ENCODE data around the gene CELA2B.
"Not testable (repeated sequence)": the region's sequence is repeated elsewhere in the genome, so short reads cannot be mapped to it uniquely, and the experiment has no call there.

The CELA2B gene

GRCh38 chr1:15469361-15469760, 6.5 kb upstream of the CELA2B start:
- DNase-seq (ENCODE audit: low read depth) = no peak

DNA sequence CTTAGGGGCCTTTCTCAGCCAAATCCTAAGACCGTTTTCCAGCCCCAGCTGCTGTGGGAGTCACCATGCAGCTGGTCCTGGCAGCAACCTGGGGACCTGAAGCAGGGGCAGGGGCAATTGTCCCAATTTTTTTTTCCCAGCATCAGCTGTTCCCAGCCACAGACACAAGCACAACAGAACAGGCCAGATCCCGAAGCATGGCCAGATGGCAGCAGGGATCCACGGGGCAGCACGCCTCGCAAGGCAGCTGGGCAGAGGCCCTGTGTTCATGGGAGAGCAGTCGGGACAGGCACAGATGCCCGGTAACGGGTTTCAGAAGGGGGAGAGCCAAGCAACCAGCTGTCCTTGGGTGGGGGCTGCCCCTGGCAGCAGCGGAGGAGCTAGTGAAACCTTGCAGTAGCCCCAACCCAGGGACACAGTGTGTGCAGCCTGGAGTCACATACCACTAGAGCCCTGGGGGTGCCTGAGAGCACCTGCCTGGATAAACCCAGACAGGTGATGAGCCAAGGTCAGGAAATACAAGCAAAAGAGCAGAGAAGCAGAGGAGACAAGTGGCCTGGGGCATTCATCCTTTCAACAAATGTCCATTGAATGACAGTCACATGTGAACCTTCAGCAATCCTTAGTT, 6.0 kb upstream of the CELA2B start:
- DNase-seq (ENCODE audit: low read depth) = not testable (repeated sequence)

GRCh38 chr1:15471067-15471466, 4.8 kb upstream of the CELA2B start:
- not testable (repeated sequence) for DNase-seq (ENCODE audit: low read depth)

- DNase-seq (ENCODE audit: low read depth) = not testable (repeated sequence)
Observed at GRCh38 chr1:15471723-15472122, 4.2 kb upstream of the CELA2B start.

DNA sequence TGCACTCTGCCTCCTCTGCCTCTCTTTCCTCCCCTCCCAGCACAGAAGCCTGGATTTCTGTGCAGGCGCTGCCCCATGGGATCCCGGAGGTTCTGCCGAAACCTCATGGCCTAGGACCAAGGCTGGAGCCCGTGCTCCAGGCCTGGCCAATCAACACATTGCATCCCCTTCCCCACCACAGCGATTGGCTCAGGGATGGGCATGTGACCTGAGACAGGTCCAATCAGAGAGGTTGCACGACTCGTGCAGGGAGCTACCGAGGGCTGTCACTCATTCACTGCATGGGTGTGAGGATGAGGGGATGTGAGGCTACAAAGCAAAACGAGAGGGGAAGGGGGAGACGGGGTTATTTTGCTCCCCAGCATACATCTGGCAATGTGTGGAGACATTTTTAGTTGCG, 3.3 kb upstream of the CELA2B start:
- DNase-seq (ENCODE audit: low read depth) = no peak

GRCh38 chr1:15476927-15477326, 1.0 kb downstream of the CELA2B start:
- DNase-seq (ENCODE audit: low read depth) = no peak

DNA sequence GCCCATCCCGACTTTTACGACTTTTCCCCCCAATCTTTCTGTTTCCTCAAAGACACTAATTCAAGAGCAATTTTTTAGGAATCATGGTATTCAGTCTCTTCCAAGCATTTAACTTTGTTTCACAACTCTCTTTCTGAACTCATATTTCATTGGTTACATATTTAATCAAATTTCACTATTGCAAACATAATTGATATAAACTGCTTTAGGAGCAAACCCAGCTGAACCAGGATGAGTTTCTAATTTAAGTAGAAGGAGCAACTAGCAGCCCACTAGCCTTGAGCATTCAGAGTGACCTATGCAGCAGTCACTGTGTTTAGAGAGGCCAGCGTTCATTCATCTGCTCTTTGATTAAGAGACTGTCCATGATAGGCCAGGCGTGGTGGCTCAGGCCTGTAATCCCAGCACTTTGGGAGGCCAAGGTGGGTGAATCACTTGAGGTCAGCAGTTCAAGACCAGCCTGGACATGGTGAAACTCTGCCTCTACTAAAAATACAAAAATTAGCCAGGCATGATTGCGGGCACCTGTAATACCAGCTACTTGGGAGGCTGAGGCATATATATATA, 1.8 kb downstream of the CELA2B start:
- no peak for DNase-seq (ENCODE audit: low read depth)

DNA sequence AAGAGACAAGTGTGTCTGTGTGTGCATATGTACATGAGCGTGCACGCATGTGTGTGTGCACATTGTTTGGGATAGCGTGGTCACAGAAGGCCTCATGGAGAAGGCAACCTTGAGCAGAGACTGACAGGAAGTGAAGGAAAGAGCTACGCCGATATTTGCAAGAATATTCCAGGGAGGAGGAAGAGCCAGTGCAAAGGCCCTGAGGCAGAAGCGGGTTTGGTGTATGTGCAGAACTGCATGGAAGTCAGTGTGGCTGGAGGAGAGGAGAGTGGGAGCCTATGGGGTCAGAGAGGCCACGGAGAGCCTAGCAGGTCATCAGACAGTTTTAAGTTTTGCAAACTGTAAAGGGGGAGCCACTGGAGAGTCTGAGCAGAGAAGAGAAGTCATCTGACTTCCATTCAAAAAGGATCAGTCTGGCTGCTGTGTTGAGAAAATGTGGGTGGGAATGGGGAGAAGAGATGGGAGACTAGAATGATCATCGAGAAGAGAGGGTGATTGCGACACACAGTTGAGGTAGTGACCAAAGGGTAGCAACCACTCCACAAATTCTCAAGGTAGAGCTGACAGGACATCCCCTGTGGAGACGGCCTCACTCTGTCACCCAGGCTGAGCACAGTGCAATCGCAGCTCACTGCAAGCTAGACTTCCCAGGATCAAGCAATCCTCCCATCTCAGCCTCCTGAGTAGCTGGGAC, 3.9 kb downstream of the CELA2B start:
- DNase-seq (ENCODE audit: low read depth) = no peak

DNA sequence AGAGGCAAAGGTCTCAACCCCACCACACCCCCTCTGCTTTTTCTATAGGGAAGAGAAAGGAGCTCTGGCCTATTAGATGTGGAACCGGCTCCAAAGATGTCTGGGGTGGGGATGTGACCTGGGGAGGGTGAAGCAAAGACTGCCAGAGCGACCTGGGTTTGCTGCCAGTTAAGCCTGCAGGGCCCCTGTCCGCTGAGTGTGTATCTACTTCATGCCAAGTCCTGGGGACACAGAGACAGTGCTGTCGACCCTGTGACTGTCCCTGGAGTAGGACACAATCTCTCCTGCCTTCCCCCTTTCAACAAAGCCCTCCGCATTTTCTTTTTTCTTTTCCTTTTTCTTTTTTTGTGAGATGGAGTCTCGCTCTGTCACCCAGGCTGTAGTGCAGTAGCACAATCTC, 6.6 kb downstream of the CELA2B start:
- DNase-seq (ENCODE audit: low read depth) = not testable (repeated sequence)

GRCh38 chr1:15482983-15483543, 7.2 kb downstream of the CELA2B start:
- not testable (repeated sequence) for DNase-seq (ENCODE audit: low read depth)

- DNase-seq (ENCODE audit: low read depth) = no peak
Observed at GRCh38 chr1:15483971-15484370, 8.1 kb downstream of the CELA2B start.

- not testable (repeated sequence) for DNase-seq (ENCODE audit: low read depth)
Observed at GRCh38 chr1:15484443-15484842, 8.5 kb downstream of the CELA2B start.

- DNase-seq (ENCODE audit: low read depth) = no peak
Observed at GRCh38 chr1:15485636-15486035, 9.7 kb downstream of the CELA2B start.

- DNase-seq (ENCODE audit: low read depth) = not testable (repeated sequence)
Observed at GRCh38 chr1:15486844-15487610, 11.1 kb downstream of the CELA2B start.

GRCh38 chr1:15488371-15488770, 12.5 kb downstream of the CELA2B start:
- DNase-seq (ENCODE audit: low read depth) = no peak

- DNase-seq (ENCODE audit: low read depth) = no peak
Observed at GRCh38 chr1:15489052-15489736, 13.3 kb downstream of the CELA2B start.

- not testable (repeated sequence) for DNase-seq (ENCODE audit: low read depth)
Observed at GRCh38 chr1:15491010-15491409, 15.1 kb downstream of the CELA2B start.

GRCh38 chr1:15492596-15492995, 16.7 kb downstream of the CELA2B start:
- no peak for DNase-seq (ENCODE audit: low read depth)

DNA sequence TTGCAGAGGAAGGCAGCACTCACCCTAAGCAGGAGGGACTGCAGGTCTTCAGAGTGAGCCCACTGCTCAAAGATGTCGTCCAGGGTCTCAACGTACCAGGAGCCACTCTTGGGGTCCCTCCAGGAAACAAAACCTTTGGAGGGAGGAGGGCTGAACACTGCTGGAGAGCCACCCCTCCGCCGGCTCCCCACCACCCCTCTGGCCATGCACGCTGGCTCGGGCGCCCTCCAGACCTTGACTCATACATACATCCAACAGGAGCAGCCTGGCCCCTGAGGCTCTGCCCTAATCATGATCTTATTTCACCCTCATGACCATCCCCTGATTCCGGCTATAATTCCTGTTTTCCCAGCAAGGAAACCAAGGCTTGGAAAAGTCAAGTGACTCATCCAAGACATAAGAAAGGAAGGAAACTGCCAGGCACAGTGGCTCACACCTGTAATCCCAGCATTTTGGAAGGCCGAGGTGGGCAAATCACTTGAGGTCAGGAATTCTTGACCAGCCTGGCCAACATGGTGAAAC, 18.0 kb downstream of the CELA2B start:
- no peak for DNase-seq (ENCODE audit: low read depth)

- no peak for DNase-seq (ENCODE audit: low read depth)
Observed at GRCh38 chr1:15500184-15501178, 24.6 kb downstream of the CELA2B start.
